NK-92 (cell line): ENCODE measurements around the gene IGIP.

Experiments
- DNase-seq: peaks from one replicate; lab custom pipeline; 2025; ENCODE audit not compliant: unreplicated experiment; lab: John Stamatoyannopoulos, UW

IGIP gene

GRCh38 chr5:140162781-140163180, 37.0 kb downstream of the IGIP start:
- DNase-seq: no peak

- no peak for DNase-seq
Measured at GRCh38 chr5:140165101-140165922, 39.6 kb downstream of the IGIP start.

GRCh38 chr5:140165923-140166270, 40.2 kb downstream of the IGIP start:
- no peak for DNase-seq

GRCh38 chr5:140166911-140167310, 41.2 kb downstream of the IGIP start:
- no peak for DNase-seq

GRCh38 chr5:140168371-140168770, 42.6 kb downstream of the IGIP start:
- DNase-seq: no peak

- DNase-seq: no peak
Measured at GRCh38 chr5:140169410-140169809, 43.7 kb downstream of the IGIP start.

- DNase-seq: no peak
Measured at GRCh38 chr5:140172483-140172882, 46.7 kb downstream of the IGIP start.

GRCh38 chr5:140174014-140174413, 48.3 kb downstream of the IGIP start:
- no peak for DNase-seq

GRCh38 chr5:140174465-140175366, 49.0 kb downstream of the IGIP start, which contains the start of gene CYSTM1:
TSS of gene CYSTM1 (plus strand) at chr5:140175188. CDS start at chr5:140194466, 19,278 bp downstream.
- DNase-seq: peak; percentile 63

GRCh38 chr5:140175367-140176030, 49.8 kb downstream of the IGIP start:
- DNase-seq: no peak

- no peak for DNase-seq
Measured at GRCh38 chr5:140176031-140176387, 50.3 kb downstream of the IGIP start.

GRCh38 chr5:140178086-140178410, 52.3 kb downstream of the IGIP start:
- no peak for DNase-seq

- no peak for DNase-seq
Measured at GRCh38 chr5:140178482-140179116, 52.9 kb downstream of the IGIP start.
